NCI-H1092 treated with DMSO at 0.1 percent for 48 hours (cell line): Measurements from ENCODE around the gene DENND4C.
"Not testable (repeated sequence)": the region's sequence is repeated elsewhere in the genome, so short reads cannot be mapped to it uniquely, and the experiment has no call there.

ENCODE experiments used
- DNase-seq: peaks from one replicate; lab custom pipeline; 2025; lab: John Stamatoyannopoulos, UW

DENND4C gene

DNA sequence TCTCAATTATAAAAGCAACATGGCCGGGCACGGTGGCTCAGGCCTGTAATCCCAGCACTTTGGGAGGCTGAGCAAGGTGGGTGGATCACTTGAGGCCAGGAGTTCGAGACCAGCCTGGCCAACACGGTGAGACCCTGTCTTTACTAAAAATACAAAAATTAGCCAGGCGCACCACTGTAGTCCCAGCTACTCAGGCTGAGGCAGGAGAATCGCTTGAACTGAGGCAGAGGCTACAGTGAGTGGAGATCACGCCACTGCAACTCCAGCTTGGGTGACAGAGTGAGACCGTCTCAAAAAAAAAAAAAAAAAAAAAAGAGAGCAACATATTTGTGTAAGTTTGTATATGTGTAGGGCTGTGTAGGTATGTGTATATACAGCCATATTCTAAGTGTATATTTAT, 142.1 kb downstream of the DENND4C start:
- DNase-seq: no peak

DNA sequence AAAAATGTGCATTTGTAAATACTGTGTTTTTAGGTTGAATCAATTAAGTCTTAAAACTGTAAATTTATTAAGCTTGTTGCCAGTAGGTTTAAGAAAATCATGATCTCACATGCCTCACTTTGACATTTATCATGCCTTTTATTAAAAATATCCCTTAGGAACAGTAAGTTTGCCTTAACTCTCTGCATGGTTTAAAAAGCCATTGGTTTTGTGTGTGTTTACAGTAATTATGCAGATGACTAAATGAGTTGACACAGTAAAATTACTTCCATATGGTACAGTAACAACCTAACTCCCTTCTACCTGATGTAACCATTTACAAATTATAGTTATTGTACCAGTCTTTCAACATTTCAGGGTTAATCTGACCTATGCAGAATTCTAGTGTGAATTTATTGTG, 143.0 kb downstream of the DENND4C start:
- no peak for DNase-seq

DNA sequence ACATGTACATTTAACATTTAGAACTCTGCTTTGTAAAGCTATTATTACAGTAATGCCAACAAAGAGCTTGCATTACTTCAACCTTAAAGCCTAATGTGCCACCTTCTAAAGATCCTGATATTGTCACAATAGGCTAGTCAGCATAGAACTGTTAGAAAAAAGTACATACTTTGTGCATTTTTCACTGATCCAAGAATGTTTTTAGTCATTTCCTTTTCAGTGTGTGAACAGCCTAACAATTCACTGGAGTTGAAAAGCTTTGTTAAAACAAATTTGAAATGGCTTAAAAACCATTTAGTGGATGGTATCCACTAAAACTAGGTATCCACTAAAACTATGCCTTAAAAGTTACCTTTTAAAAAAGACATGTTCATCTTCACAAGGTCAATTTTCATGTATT, 145.0 kb downstream of the DENND4C start:
- DNase-seq: no peak

DNA sequence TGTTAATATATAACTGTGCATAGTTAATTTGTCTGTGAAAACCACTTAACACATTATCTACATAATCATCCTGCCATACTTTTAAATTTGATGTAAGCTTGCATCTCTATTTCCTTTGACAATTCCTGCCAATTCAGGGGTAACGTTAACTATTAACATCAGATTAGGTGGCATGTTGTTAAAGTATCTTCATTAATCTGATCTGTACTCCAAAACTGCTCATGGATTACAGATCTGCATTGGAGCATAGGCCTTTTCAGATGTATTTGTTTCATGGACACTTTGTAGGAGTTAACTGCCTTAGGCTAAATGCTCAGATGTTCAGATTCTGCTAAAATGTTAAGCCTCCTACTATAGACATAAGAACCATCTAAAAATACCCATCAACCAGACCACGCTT, 146.4 kb downstream of the DENND4C start:
- DNase-seq: no peak

DNA sequence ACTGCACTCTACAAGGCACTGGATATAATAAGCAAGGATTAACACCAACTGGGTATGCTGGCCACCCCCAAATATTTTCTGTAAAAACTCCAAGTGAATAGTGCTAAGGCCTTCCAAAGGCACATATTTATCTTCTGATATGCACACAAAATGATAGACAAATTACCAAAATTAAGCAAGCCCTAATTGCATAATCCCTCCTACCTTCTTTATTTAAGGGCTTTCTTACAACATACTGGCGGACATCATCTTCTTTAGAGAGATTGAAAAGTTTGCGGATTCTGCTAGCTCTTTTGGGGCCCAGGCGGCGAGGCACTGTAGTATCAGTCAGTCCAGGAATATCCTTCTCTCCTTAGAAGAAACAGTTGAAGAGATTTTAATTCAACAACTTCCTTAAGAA, 147.7 kb downstream of the DENND4C start:
- no peak for DNase-seq

DNA sequence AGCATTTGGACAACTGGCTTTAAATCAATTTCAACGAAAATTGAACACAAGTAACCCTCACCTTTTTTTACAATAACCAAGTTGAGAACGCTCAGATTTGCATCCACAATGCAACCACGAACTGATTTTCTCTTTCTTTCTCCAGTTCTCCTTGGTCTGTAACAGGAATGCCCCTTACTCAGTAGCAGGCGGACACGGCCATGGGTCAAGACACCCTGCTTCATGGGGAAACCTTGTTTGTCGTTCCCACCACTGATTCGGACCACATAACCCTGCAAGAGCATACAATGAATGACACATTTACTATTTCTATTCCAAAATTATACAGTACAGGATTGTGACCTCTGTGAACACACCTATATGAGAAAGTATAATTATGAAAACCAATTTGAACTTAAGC, 148.2 kb downstream of the DENND4C start:
- DNase-seq: no peak

DNA sequence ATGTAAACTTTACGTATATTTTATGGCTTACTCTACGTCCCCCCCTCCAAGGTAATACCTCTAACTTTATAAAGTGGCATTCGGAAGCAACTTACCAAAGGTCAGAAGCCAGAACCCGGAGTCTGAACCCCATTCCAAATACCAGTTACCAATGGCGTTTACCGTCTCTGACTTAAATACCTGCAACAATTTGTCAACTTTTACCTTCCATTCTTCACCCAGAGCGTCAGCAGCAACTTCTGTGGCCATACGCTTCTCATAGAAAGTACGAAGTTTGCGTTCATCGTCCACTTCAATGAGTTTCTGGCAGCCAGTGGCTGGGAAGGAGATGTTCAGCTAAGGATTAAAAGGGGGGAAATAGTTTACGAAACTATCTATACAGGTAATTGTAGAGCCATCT, 148.8 kb downstream of the DENND4C start:
- no peak for DNase-seq

DNA sequence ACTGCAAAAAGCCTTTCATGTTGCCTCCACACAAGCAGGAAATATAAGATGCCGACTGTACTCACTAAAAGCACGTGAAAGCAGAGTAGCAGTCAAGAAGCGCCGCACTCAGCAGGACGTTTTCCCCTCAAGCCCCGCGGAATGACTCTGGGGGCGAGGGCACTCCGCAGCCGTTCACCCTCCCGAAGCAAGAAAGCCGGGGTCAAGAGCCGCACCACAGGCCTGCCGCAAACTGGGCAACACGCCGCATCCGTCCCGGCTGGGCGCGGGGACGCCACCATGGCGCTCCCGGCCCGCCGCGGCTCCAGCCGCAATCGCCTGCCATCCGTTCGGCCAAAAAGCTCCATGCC, 149.2 kb downstream of the DENND4C start:
- DNase-seq: peak; percentile 77

DNA sequence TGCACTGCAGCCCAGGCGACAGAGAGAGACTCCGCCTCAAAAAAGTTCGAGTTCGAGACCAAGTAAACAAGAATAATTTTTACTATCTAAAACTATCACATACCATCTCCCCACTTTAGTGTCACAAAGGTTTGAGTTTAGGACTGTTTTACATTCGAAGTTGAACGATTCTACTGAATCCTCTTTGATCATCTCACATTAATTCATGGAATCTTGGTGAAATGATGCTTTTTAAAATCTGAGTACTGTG, 150.3 kb downstream of the DENND4C start:
- DNase-seq: no peak

DNA sequence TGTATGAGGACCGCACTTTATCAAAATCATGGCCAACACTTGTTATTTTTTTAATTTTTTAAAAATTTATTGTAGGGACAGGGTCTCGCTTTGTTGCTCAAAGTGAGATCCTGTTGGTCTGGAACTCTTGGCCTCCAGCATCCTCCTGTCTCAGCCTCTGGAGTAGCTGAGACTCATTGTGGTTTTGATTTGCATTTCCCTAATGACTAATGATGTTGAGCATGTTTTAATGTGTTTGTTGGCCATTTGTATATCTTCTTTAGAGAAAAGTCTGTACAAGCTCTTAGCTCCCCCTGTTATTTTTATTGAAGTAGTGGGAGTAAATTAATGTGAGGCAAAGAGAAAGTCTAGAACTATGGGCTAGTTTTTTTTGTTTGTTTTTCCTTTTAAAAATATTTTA, 151.2 kb downstream of the DENND4C start:
- DNase-seq: no peak

DNA sequence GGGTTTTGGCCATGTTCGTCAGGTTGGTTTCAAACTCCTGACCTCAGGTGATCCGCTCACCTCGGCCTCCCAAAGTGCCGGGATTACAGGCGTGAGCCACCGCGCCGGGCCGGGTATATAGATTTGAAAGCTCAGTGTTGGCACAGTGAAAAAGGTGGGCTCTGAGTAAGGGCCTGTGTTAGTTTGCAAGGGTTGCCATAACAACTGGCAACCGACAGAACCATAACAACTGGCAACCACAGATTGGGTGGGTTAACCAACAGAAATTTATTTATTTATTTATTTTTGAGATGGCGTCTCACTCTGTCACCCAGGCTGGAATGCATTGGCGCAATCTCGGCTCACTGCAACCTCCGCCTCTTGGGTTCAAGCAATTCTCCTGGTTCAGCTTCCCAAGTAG, 154.7 kb downstream of the DENND4C start:
- DNase-seq: not testable (repeated sequence)

DNA sequence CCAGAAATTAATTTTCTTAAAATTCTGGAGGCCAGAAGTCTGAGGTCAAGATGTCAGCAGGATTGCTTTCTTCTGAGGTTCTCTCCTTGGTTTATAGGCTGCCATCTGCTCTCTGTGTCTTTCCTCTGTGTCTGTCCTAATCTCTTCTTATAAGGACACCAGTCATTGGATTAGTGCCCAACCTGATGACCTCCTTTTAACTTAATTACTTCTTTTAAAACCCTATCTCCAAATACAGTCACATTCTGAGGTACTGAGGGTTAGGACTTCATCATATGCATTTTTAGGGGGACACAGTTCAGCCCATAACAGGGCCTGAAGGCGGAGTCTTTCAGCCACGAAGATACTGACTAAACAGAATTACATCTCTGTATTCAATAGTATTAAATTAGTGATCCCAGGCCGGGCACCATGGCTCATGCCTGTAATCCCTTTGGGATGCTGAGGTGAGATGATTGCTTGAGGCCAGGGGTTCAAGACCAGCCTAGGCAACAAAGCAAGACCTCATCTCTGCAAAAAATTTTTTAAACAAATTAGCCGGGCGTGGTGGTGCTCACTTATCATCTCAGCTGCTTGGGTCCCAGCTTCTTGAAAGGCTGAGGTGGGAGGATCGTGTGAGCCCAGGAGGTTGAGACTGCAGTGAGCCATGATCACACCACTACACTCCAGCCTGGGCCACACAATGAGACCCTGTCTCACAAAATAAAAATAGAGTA, 155.5 kb downstream of the DENND4C start:
- DNase-seq: no peak

DNA sequence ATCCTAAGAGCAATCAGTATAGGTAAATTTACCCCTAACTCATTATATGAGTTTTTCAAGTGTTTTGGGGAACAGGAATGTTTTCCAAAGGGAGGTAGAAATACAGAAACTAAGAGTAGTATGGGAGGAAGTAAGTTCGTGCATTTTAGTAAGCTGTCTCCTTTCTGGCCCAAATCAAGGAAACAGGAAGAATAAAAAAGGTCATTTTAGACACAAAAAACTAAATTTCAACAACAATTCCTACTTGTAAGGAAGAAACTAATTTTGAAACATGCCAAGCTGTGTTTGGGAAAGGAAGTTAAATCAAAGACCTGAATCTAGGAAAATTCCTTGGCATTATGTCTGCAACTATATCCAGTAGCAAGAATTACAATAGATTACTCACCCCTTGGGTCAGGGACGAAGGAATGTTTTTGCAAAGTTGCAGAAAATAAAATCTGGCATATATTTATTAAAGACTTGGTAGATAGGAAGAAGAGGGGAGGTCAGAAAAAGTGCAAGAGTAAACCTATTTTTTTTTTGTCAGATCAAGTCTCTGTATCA, 156.1 kb downstream of the DENND4C start:
- no peak for DNase-seq

DNA sequence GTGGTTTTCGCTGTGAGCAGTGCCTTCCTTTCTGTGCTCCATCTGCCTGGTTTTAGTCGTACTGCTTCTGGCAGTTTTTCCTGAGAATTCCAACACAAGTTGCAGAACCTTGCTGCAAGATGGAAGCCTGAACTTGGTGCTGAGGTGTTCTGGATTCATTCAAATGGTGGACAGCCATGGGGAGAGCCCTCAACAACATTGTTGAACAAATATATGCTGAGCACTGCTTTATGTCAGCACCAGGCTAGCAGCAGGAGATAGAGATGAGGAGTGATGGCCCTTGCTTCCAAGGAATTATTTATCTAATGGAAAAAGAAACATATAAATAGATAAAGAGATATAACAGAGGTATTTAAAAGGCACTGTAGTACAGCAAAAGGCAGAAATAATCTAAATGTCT, 156.8 kb downstream of the DENND4C start:
- no peak for DNase-seq

DNA sequence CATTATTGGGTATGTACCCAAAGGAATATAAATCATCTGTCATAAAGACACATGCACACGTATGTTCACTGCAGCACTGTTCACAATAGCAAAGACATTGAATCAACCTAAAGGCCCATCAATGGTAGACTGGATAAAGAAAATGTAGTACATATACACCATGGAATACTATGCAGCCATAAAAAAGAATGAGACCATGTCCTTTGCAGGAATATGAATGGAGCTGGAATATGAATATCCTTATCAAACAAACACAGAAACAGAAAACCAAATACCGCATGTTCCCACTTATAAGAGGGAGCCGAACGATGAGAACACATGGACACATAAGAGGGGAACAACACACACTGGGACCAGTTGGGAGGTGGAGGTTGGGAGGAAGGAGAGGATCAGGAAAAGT, 159.0 kb downstream of the DENND4C start:
- not testable (repeated sequence) for DNase-seq

DNA sequence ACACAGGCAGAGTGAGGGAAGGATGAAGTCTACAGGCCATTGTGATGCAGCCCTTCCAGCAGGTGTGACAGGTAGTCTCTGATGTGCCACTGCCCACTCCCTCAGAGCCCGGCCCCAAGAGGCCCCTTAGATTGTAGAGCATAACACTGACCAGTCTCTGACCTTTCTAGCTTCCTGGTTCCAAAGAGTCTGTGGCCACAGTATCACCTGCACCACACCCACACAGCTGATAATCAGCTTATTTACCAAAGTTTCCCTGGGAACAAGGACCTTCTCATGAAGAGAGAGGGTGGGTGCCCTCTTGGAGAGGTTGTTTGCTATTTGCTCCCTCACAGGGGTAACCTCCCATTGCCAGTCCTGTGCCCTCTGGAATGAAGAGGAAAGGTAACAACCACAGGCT, 167.4 kb downstream of the DENND4C start:
- DNase-seq: no peak

DNA sequence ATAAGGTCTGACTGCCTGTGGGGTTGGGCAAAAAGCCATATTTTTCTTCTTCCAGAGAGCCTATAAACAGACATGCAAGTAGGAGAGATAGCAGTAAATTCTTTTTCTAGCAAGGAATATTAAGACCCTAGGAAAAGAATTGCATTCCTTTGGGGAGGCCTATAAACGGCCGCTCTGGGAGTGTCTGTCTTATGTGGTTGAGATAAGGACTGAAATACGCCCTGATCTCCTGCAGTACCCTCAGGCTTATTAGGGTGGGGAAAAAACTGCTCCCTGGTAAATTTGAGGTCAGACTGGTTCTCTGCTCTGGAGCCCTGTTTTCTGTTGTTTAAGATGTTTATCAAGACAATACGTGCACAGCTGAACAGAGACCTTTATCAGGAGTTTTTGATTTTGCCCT, 172.7 kb downstream of the DENND4C start:
- not testable (repeated sequence) for DNase-seq

DNA sequence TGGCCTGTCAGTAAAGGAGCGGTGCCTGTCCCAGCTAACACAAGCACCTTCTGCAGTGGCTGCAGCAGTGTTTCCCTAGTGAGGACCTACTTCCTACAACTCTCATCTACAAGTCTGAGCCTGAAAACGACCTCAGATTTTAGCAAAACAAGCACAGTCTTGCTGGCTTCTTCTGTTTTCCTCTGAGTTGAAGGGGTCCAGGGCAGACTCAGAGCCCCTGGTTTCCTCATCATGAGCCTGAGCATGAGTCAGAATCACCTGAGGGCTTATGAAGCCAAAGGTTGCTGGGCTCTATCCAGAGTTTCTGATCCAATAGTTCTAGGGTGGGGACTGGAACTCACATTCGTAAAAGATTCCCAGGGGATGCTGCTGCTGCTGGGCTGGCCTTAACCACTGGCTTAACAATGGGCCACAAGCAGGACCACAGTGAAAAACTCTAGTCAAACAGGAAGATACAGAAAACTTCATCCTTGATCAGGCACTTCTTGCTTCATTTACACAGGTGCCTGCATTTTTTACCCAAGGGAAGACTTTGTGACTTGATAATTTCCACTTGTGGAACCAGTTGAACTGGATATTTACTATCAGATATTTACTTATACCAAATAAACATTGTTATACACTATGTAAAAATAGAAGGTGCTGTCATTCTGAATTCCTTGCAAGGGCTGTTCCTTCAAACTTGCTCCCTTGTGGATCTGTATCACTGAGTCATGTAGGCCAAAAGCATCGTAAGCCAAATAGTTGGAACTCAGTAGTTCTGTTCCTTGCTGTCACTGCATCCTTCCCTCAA, 174.0 kb downstream of the DENND4C start:
- no peak for DNase-seq

DNA sequence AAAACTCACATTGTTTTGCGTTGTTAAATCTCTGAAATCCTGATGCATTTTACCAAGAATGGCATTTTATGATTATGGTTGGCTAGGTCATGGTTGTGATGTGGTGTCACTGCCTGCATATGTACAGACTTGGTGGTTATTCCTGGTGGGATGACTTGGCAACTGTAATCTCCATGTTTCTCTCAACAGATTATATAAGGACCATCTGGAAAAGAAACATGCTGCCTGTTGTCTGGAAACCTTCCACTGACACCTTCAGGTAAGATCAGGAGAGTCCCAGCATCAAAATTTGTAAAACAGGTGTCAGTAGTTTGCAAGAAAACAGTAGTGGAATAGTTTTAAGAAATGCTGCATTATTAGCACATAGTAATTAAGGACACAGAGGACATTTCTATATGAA, 175.3 kb downstream of the DENND4C start:
- DNase-seq: no peak

DNA sequence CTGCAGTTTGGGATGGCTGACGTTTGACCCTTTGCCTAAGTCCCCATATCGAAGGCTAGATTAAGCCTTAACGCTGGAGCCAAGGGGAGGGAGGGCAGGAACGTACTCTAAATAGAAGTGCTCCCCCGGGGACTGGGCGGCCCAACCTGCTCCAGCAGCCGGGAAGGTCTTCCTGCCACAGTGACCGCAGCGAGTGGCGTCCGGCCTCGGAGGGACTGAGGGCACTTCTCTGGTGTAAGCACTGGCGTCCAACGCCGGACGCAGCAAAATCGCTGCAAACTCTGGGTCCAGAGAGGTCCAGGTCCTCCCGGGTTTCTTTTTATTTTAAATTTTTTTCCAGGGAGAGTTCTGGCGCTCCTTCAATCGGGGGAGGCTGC, 177.8 kb downstream of the DENND4C start:
- DNase-seq: no peak

DNA sequence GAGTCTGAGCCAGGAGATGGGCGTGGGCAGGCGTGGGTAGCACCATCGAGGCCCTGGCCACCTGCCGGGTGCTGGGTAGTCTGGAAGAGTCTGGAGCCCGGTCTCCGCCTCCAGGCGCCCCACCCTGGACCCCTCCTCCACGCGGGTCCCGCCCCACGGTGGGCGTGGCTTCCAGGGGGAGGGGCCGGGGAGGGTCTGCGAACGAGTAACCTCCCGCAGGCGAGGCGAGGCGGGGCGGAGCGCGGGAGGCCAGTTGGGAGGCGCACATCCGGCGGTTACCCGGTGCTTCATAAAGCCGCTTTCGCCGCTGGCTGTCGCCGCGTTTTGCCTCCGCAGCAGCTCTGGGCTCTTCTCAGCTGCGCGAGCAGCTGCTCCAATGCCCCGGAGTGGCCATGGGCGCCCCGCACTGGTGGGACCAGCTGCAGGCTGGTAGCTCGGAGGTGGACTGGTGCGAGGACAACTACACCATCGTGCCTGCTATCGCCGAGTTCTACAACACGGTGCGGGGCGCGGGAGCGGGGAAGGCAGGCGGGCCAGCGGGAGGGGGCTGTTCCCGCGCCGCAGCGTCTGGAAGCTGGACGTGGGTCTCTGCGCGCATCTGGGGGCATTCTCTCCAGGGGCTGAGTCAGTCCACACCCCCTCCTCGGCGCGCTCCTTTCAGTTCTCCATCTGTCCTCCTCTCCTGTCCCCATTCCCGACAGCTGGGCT, 178.4 kb downstream of the DENND4C start, which contains the start of gene ACER2:
Gene ACER2, plus strand, starts transcription at position 317 of the 708 bp plus-strand sequence. Its CDS starts 76 bp downstream, at position 393.
- DNase-seq: peak; percentile 94

DNA sequence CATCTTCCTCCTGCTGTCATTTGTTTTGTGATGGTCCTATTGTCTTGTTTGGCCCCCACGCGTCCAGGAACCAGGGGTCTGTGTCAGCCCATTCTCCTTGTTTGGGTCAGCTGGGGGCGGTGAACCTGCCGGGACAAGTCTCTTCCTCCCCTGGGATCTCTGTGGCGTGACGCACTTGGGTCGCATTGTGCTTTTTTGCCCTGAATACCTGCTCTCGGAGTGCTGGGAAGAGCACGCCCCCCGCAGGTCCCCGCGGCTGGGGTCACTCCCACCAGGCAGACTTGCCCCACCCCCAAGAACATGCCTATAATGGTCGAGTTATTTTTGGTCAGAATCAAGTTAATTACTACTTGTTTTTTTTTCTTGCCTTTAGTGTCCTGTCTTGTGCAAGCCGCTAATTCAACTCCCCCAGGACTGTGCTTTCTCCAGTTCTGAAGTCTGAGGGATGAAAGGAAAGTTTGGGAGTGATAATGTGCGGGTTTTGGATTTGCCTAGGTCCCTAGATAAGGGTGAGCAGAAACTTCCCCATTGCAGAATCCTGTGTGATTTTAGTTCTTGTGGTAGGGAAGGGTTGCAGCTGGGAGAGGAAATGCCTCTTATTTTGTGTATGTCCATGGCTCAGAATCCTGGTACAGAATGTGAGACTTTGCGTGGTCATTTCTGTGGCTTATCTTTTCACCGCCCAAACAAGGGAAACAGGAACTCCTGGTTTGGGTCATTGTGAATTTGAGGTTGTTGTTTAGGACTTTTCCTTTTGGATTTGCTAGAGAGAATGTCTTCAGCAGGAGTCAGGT, 179.1 kb downstream of the DENND4C start:
- no peak for DNase-seq
